ENCODE results near the gene NMNAT2. TPM values are rescaled to one million over a fixed set of nuclear protein-coding genes. Genes with fewer than 3 reads are reported as not detected.

The NMNAT2 gene
- total RNA-seq, 4 donors from 2014 or later: 1.7 to 2.8 (median 2.4) TPM

- 85% methylated on average over 4 of the region's 4 CpGs for WGBS
- TF ChIP-seq POLR2A (IDR thresholded peaks at IDR 0.05; ENCODE audit: low read depth): no peak
- no peak for TF ChIP-seq POLR2AphosphoS5 (IDR thresholded peaks at IDR 0.05)
- no peak for TF ChIP-seq EP300 (IDR thresholded peaks at IDR 0.05)
- TF ChIP-seq CTCF (IDR thresholded peaks at IDR 0.05): no peak
- Histone ChIP-seq H3K27me3 (no peaks in the 10 kb centered on the region), H3K9me3 (no peaks in the 10 kb centered on the region), H3K4me3 (no peak overlapping the region), H3K4me1 (peaks cover 15 to 25% (median 22%) of the 10 kb centered on the region in 4 donors), H3K36me3 (no peaks in the 10 kb centered on the region), H3K27ac (replicated peaks in 1 of 4) (peak overlapping the region; percentile 17 to 47 (median 34))
- intact Hi-C loops (cut with DNase I): no loop called here
- DNase-seq (ENCODE audit: extremely low spot score): no peak
Observed at GRCh38 chr1:183272390-183272848, 145.8 kb downstream of the NMNAT2 start.

GRCh38 chr1:183270541-183271141, 147.5 kb downstream of the NMNAT2 start:
- no peaks in the 10 kb centered on the region for H3K9me3 ChIP-seq
- no peaks in the 10 kb centered on the region for H3K27me3 ChIP-seq
- H3K27ac ChIP-seq (replicated peaks in 1 of 4): peak overlapping the region in 3 of 4 donors; percentile 28 to 36 (median 33)
- no peaks in the 10 kb centered on the region for H3K36me3 ChIP-seq
- WGBS: 15% methylated on average over 4 of the region's 5 CpGs
- no peak for DNase-seq (ENCODE audit: extremely low spot score)
- TF ChIP-seq EP300 (IDR thresholded peaks at IDR 0.05) (no peak), POLR2AphosphoS5 (IDR thresholded peaks at IDR 0.05) (no peak), CTCF (IDR thresholded peaks at IDR 0.05) (no peak), POLR2A (IDR thresholded peaks at IDR 0.05; ENCODE audit: low read depth) (no peak)
- H3K4me1 ChIP-seq: peaks cover 15 to 25% (median 22%) of the 10 kb centered on the region in 4 donors
- H3K4me3 ChIP-seq: no peak overlapping the region
- intact Hi-C loops (cut with DNase I): loop anchor here (2.0 kb wide), 1 partner anchor 32 kb away; no protein-coding TSS in a partner anchor

- Histone ChIP-seq H3K36me3 (no peaks in the 10 kb centered on the region), H3K27me3 (no peaks in the 10 kb centered on the region), H3K4me3 (no peak overlapping the region), H3K9me3 (no peaks in the 10 kb centered on the region), H3K27ac (replicated peaks in 1 of 4) (peak overlapping the region in 3 of 4 donors; percentile 5 to 55 (median 18)), H3K4me1 (peaks cover 15 to 22% (median 21%) of the 10 kb centered on the region in 4 donors)
- DNase-seq (ENCODE audit: extremely low spot score): no peak
- intact Hi-C loops (cut with DNase I): no loop called here
- WGBS: 75% methylated on average over 7 of the region's 7 CpGs
- TF ChIP-seq POLR2AphosphoS5 (IDR thresholded peaks at IDR 0.05) (peak; percentile 50 to 56), CTCF (IDR thresholded peaks at IDR 0.05) (no peak), EP300 (IDR thresholded peaks at IDR 0.05) (no peak)
Observed at GRCh38 chr1:183267646-183268431, 150.3 kb downstream of the NMNAT2 start.

- H3K27me3 ChIP-seq: no peaks in the 10 kb centered on the region
- H3K36me3 ChIP-seq: no peaks in the 10 kb centered on the region
- H3K4me1 ChIP-seq: peaks cover 0 to 7% (median 2%) of the 10 kb centered on the region in 4 donors
- H3K4me3 ChIP-seq: no peak overlapping the region
- TF ChIP-seq POLR2AphosphoS5 (IDR thresholded peaks at IDR 0.05): no peak
- TF ChIP-seq POLR2A (IDR thresholded peaks at IDR 0.05; ENCODE audit: low read depth): no peak
- TF ChIP-seq EP300 (IDR thresholded peaks at IDR 0.05): no peak
- TF ChIP-seq CTCF (IDR thresholded peaks at IDR 0.05): no peak
- 78% methylated on average over 6 of the region's 6 CpGs for WGBS
- H3K27ac ChIP-seq (replicated peaks in 1 of 4): no peak overlapping the region
- H3K9me3 ChIP-seq: no peaks in the 10 kb centered on the region
- DNase-seq (ENCODE audit: extremely low spot score): no peak
- intact Hi-C loops (cut with DNase I): no loop called here
Observed at GRCh38 chr1:183263886-183264602, 154.1 kb downstream of the NMNAT2 start.
